ENCODE measurements around the gene AFAP1L1. TPM values are rescaled to one million over a fixed set of nuclear protein-coding genes. Genes with fewer than 3 reads are reported as not detected.

Gene AFAP1L1
- total RNA-seq, 1 experiment from 2014 or later: 15.2 TPM

DNA sequence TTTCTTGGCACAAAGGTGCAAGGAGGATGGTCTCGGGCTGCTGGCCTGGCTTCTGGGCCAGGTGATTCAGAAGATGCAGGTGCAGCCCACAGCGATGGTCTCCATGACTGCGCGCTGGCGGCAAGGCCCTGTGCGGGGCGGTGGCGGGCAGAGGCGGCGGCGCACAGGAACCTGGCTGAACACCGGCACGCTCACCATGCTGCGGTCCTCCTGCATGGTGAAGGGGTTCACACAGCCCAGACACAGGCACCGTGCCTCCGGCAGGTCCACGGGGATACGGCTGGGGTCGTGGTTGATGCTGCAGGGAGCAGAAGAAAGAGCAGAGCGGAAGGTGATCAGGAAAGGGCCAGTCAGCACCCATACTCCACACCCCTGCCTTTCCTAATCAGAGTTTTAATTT, 102.6 kb downstream of the AFAP1L1 start:
- in situ Hi-C loops (cut with HindIII; ENCODE audit: low pct_unique_long_range_greater_than_20kb, low sequenced_read_pairs) (no loop called here), intact Hi-C loops (cut with micrococcal nuclease; ENCODE audit: unreplicated experiment) (no loop called here)
- ChIA-PET POLR2A (no interaction called here), CTCF (no interaction called here)
- no peaks in the 10 kb centered on the region for H3K9me3 ChIP-seq (ENCODE audit: control insufficient read depth, insufficient read depth, low read depth, low read length)
- ATAC-seq (no peak), DNase-seq (ENCODE audit: low read depth, low spot score) (no peak)
- H3K36me3 ChIP-seq (ENCODE audit: control insufficient read depth, insufficient read depth, low read length): no peaks in the 10 kb centered on the region
- H3K4me1 ChIP-seq (ENCODE audit: control insufficient read depth, insufficient read depth, low read length): no peaks in the 10 kb centered on the region
- no peak overlapping the region for H3K27ac ChIP-seq (ENCODE audit: low read length)
- TF ChIP-seq POLR2AphosphoS5 (IDR thresholded peaks at IDR 0.05; ENCODE audit: low read depth, low read length) (no peak), SIN3A (IDR thresholded peaks at IDR 0.05; ENCODE audit: borderline replicate concordance, insufficient read depth, low read depth, low read length) (no peak), TCF7L2 (IDR thresholded peaks at IDR 0.05; ENCODE audit: low read depth, low read length) (no peak)
- TF ChIP-seq, protein P1, sequence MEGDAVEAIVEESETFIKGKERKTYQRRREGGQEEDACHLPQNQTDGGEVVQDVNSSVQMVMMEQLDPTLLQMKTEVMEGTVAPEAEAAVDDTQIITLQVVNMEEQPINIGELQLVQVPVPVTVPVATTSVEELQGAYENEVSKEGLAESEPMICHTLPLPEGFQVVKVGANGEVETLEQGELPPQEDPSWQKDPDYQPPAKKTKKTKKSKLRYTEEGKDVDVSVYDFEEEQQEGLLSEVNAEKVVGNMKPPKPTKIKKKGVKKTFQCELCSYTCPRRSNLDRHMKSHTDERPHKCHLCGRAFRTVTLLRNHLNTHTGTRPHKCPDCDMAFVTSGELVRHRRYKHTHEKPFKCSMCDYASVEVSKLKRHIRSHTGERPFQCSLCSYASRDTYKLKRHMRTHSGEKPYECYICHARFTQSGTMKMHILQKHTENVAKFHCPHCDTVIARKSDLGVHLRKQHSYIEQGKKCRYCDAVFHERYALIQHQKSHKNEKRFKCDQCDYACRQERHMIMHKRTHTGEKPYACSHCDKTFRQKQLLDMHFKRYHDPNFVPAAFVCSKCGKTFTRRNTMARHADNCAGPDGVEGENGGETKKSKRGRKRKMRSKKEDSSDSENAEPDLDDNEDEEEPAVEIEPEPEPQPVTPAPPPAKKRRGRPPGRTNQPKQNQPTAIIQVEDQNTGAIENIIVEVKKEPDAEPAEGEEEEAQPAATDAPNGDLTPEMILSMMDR (IDR thresholded peaks at IDR 0.05): no peak
- TF ChIP-seq, protein P2, sequence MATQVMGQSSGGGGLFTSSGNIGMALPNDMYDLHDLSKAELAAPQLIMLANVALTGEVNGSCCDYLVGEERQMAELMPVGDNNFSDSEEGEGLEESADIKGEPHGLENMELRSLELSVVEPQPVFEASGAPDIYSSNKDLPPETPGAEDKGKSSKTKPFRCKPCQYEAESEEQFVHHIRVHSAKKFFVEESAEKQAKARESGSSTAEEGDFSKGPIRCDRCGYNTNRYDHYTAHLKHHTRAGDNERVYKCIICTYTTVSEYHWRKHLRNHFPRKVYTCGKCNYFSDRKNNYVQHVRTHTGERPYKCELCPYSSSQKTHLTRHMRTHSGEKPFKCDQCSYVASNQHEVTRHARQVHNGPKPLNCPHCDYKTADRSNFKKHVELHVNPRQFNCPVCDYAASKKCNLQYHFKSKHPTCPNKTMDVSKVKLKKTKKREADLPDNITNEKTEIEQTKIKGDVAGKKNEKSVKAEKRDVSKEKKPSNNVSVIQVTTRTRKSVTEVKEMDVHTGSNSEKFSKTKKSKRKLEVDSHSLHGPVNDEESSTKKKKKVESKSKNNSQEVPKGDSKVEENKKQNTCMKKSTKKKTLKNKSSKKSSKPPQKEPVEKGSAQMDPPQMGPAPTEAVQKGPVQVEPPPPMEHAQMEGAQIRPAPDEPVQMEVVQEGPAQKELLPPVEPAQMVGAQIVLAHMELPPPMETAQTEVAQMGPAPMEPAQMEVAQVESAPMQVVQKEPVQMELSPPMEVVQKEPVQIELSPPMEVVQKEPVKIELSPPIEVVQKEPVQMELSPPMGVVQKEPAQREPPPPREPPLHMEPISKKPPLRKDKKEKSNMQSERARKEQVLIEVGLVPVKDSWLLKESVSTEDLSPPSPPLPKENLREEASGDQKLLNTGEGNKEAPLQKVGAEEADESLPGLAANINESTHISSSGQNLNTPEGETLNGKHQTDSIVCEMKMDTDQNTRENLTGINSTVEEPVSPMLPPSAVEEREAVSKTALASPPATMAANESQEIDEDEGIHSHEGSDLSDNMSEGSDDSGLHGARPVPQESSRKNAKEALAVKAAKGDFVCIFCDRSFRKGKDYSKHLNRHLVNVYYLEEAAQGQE (IDR thresholded peaks at IDR 0.05; ENCODE audit: insufficient read depth in 1 of 2, low read depth in 2 of 2, low read length in 1 of 2): no peak
- BruUV-seq (replicated peaks): no TSS peak
- no peak overlapping the region for H3K4me3 ChIP-seq (ENCODE audit: low read depth in 2 of 2, low read length in 2 of 2)
- H3K27me3 ChIP-seq (ENCODE audit: control insufficient read depth, insufficient read depth, low read length): no peaks in the 10 kb centered on the region

DNA sequence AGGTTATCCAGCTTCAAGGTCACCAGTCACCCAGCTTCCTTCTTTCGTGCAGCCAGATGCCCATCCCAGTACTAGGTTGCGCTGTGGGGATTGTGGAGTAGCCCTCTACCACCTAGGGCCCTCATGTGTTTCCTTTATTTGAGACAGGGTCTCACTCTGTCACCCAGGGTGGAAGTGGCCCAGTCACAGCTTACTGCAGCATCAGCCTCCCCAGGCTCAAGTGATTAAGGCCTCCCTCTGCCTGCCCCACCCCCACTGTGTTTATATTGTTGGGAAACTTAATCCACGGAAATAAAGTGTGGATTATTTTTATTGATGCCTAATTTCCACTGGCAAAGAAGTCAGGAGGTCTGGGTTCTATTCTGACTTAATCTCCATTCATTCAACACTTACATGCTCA, 103.1 kb downstream of the AFAP1L1 start:
- Histone ChIP-seq H3K4me1 (ENCODE audit: control insufficient read depth, insufficient read depth, low read length) (no peaks in the 10 kb centered on the region), H3K36me3 (ENCODE audit: control insufficient read depth, insufficient read depth, low read length) (no peaks in the 10 kb centered on the region), H3K4me3 (ENCODE audit: low read depth in 2 of 2, low read length in 2 of 2) (no peak overlapping the region), H3K9me3 (ENCODE audit: control insufficient read depth, insufficient read depth, low read depth, low read length) (no peaks in the 10 kb centered on the region), H3K27ac (ENCODE audit: low read length) (no peak overlapping the region), H3K27me3 (ENCODE audit: control insufficient read depth, insufficient read depth, low read length) (no peaks in the 10 kb centered on the region)
- no peak for DNase-seq (ENCODE audit: low read depth, low spot score)
- intact Hi-C loops (cut with micrococcal nuclease; ENCODE audit: unreplicated experiment) (no loop called here), in situ Hi-C loops (cut with HindIII; ENCODE audit: low pct_unique_long_range_greater_than_20kb, low sequenced_read_pairs) (no loop called here)
- POLR2A ChIA-PET: no interaction called here
- BruUV-seq (replicated peaks): no TSS peak
- TF ChIP-seq POLR2AphosphoS5 (IDR thresholded peaks at IDR 0.05; ENCODE audit: low read depth, low read length) (no peak), TCF7L2 (IDR thresholded peaks at IDR 0.05; ENCODE audit: low read depth, low read length) (no peak), SIN3A (IDR thresholded peaks at IDR 0.05; ENCODE audit: borderline replicate concordance, insufficient read depth, low read depth, low read length) (no peak)
- TF ChIP-seq, protein P1 (IDR thresholded peaks at IDR 0.05): no peak
- TF ChIP-seq, protein P2 (IDR thresholded peaks at IDR 0.05; ENCODE audit: insufficient read depth in 1 of 2, low read depth in 2 of 2, low read length in 1 of 2): no peak
- ATAC-seq: no peak
- CTCF ChIA-PET: interaction anchor here (0.5 kb wide), 1 partner anchor 148 kb away, joined by 6 read pairs; no protein-coding TSS in a partner anchor
